Measurements from ENCODE around the gene PRAMEF12. TPM values are rescaled to one million over a fixed set of nuclear protein-coding genes. Genes with fewer than 3 reads are reported as not detected.

PRAMEF12 gene
- total RNA-seq, 1 experiment from 2014 or later, result not detected

GRCh38 chr1:12774801-12775345 lies 1.3 kb downstream of the PRAMEF12 start:
- no peak overlapping the region for H3K27ac Mint-ChIP-seq (ENCODE audit: unreplicated experiment)
- no peaks in the 10 kb centered on the region for H3K36me3 ChIP-seq (ENCODE audit: control insufficient read depth, insufficient read depth, low read length)
- no peak for DNase-seq
- no peaks in the 10 kb centered on the region for H3K36me3 Mint-ChIP-seq (ENCODE audit: insufficient read depth, unreplicated experiment)
- intact Hi-C loops (cut with micrococcal nuclease; ENCODE audit: unreplicated experiment), result no loop called here
- CTCF ChIA-PET, result no interaction called here
- BruUV-seq (replicated peaks), result no TSS peak
- TF ChIP-seq CTCF (IDR thresholded peaks at IDR 0.05; ENCODE audit: insufficient read depth in 1 of 2, low read depth in 1 of 2, low read length in 1 of 2, severe bottlenecking in 1 of 2, unreplicated experiment in 1 of 2), result no peak
- peaks cover 11% of the 10 kb centered on the region for H3K27me3 Mint-ChIP-seq (ENCODE audit: insufficient read depth, unreplicated experiment)
- no peak overlapping the region for H3K4me3 Mint-ChIP-seq (ENCODE audit: unreplicated experiment)
- no peaks in the 10 kb centered on the region for H3K9me3 Mint-ChIP-seq (ENCODE audit: unreplicated experiment)
- POLR2A ChIA-PET, result no interaction called here
- H3K27me3 ChIP-seq (replicated peaks; ENCODE audit: control insufficient read depth, insufficient read depth, low read length), result no peaks in the 10 kb centered on the region; the same call in 1 of the 2 replicates
- H3K4me3 ChIP-seq (ENCODE audit: low read depth, low read length), result no peak overlapping the region
- no peaks in the 10 kb centered on the region for H3K9me3 ChIP-seq
- H3K4me1 ChIP-seq, result no peaks in the 10 kb centered on the region
- no peaks in the 10 kb centered on the region for H3K4me1 Mint-ChIP-seq (ENCODE audit: low read depth, unreplicated experiment)

- no peak for DNase-seq
- H3K9me3 Mint-ChIP-seq (ENCODE audit: unreplicated experiment), result no peaks in the 10 kb centered on the region
- H3K36me3 Mint-ChIP-seq (ENCODE audit: insufficient read depth, unreplicated experiment), result no peaks in the 10 kb centered on the region
- peaks cover 6% of the 10 kb centered on the region for H3K27me3 Mint-ChIP-seq (ENCODE audit: insufficient read depth, unreplicated experiment)
- Histone ChIP-seq H3K4me1 (no peaks in the 10 kb centered on the region), H3K36me3 (ENCODE audit: control insufficient read depth, insufficient read depth, low read length) (no peaks in the 10 kb centered on the region), H3K4me3 (ENCODE audit: low read depth, low read length) (no peak overlapping the region), H3K9me3 (no peaks in the 10 kb centered on the region), H3K27me3 (replicated peaks; ENCODE audit: control insufficient read depth, insufficient read depth, low read length) (no peaks in the 10 kb centered on the region)
- CTCF ChIA-PET, result no interaction called here
- no peaks in the 10 kb centered on the region for H3K4me1 Mint-ChIP-seq (ENCODE audit: low read depth, unreplicated experiment)
- no peak overlapping the region for H3K4me3 Mint-ChIP-seq (ENCODE audit: unreplicated experiment)
- POLR2A ChIA-PET, result no interaction called here
- H3K27ac Mint-ChIP-seq (ENCODE audit: unreplicated experiment), result no peak overlapping the region
- no TSS peak for BruUV-seq (replicated peaks)
- intact Hi-C loops (cut with micrococcal nuclease; ENCODE audit: unreplicated experiment), result no loop called here
- no peak for TF ChIP-seq CTCF (IDR thresholded peaks at IDR 0.05; ENCODE audit: insufficient read depth in 1 of 2, low read depth in 1 of 2, low read length in 1 of 2, severe bottlenecking in 1 of 2, unreplicated experiment in 1 of 2)
These were observed 1.9 kb downstream of the PRAMEF12 start for GRCh38 chr1:12775443-12775842.

- Histone ChIP-seq H3K4me3 (ENCODE audit: low read depth, low read length) (no peak overlapping the region), H3K4me1 (no peaks in the 10 kb centered on the region), H3K27me3 (replicated peaks; ENCODE audit: control insufficient read depth, insufficient read depth, low read length) (no peaks in the 10 kb centered on the region), H3K36me3 (ENCODE audit: control insufficient read depth, insufficient read depth, low read length) (no peaks in the 10 kb centered on the region), H3K9me3 (no peaks in the 10 kb centered on the region)
- ChIA-PET CTCF (no interaction called here), POLR2A (interaction anchor here (0.6 kb wide), 1 partner anchor 417 kb away, joined by 3 read pairs; no protein-coding TSS in a partner anchor)
- no TSS peak for BruUV-seq (replicated peaks)
- no peaks in the 10 kb centered on the region for H3K9me3 Mint-ChIP-seq (ENCODE audit: unreplicated experiment)
- no peaks in the 10 kb centered on the region for H3K36me3 Mint-ChIP-seq (ENCODE audit: insufficient read depth, unreplicated experiment)
- no peak overlapping the region for H3K27ac Mint-ChIP-seq (ENCODE audit: unreplicated experiment)
- H3K27me3 Mint-ChIP-seq (ENCODE audit: insufficient read depth, unreplicated experiment), result peaks cover 3% of the 10 kb centered on the region
- intact Hi-C loops (cut with micrococcal nuclease; ENCODE audit: unreplicated experiment), result no loop called here
- H3K4me1 Mint-ChIP-seq (ENCODE audit: low read depth, unreplicated experiment), result no peaks in the 10 kb centered on the region
- TF ChIP-seq CTCF (IDR thresholded peaks at IDR 0.05; ENCODE audit: insufficient read depth in 1 of 2, low read depth in 1 of 2, low read length in 1 of 2, severe bottlenecking in 1 of 2, unreplicated experiment in 1 of 2), result no peak
- H3K4me3 Mint-ChIP-seq (ENCODE audit: unreplicated experiment), result no peak overlapping the region
- no peak for DNase-seq
These were observed 3.4 kb downstream of the PRAMEF12 start for GRCh38 chr1:12776801-12777557.

Data from Caco-2 (cell line).